ENCODE data around the gene FBXL20.
"Not testable (repeated sequence)": the region's sequence is repeated elsewhere in the genome, so short reads cannot be mapped to it uniquely, and the experiment has no call there.

Gene FBXL20

GRCh38 chr17:39385040-39385439 is 16.4 kb downstream of the FBXL20 start:
- DNase-seq (ENCODE audit: low read depth): no peak

- no peak for DNase-seq (ENCODE audit: low read depth)
These were observed 21.3 kb downstream of the FBXL20 start for GRCh38 chr17:39380144-39380543.

- DNase-seq (ENCODE audit: low read depth): no peak
These were observed 25.0 kb downstream of the FBXL20 start for GRCh38 chr17:39376434-39376833.

- not testable (repeated sequence) for DNase-seq (ENCODE audit: low read depth)
These were observed 33.6 kb downstream of the FBXL20 start for GRCh38 chr17:39367805-39368204.

- no peak for DNase-seq (ENCODE audit: low read depth)
These were observed 35.6 kb downstream of the FBXL20 start for GRCh38 chr17:39365872-39366271.

- no peak for DNase-seq (ENCODE audit: low read depth)
These were observed 36.2 kb downstream of the FBXL20 start for GRCh38 chr17:39365242-39365641.

GRCh38 chr17:39364236-39365025 is 37.0 kb downstream of the FBXL20 start:
- DNase-seq (ENCODE audit: low read depth): no peak

- no peak for DNase-seq (ENCODE audit: low read depth)
These were observed 40.4 kb downstream of the FBXL20 start for GRCh38 chr17:39361064-39361463.

GRCh38 chr17:39360537-39360936 is 40.9 kb downstream of the FBXL20 start:
- DNase-seq (ENCODE audit: low read depth): no peak

GRCh38 chr17:39359994-39360393 is 41.4 kb downstream of the FBXL20 start:
- DNase-seq (ENCODE audit: low read depth): no peak

GRCh38 chr17:39357986-39358385 is 43.4 kb downstream of the FBXL20 start:
- DNase-seq (ENCODE audit: low read depth): no peak

- no peak for DNase-seq (ENCODE audit: low read depth)
These were observed 43.9 kb downstream of the FBXL20 start for GRCh38 chr17:39357488-39357887.

GRCh38 chr17:39352986-39353385 is 48.4 kb downstream of the FBXL20 start:
- no peak for DNase-seq (ENCODE audit: low read depth)

GRCh38 chr17:39352511-39352910 is 48.9 kb downstream of the FBXL20 start:
- no peak for DNase-seq (ENCODE audit: low read depth)

GRCh38 chr17:39351508-39351907 is 49.9 kb downstream of the FBXL20 start:
- DNase-seq (ENCODE audit: low read depth): no peak

- DNase-seq (ENCODE audit: low read depth): no peak
These were observed 52.2 kb downstream of the FBXL20 start for GRCh38 chr17:39349246-39349645.

- not testable (repeated sequence) for DNase-seq (ENCODE audit: low read depth)
These were observed 54.6 kb downstream of the FBXL20 start for GRCh38 chr17:39346863-39347262.

- no peak for DNase-seq (ENCODE audit: low read depth)
These were observed 59.9 kb downstream of the FBXL20 start for GRCh38 chr17:39341541-39341940.

- no peak for DNase-seq (ENCODE audit: low read depth)
These were observed 60.7 kb downstream of the FBXL20 start for GRCh38 chr17:39340731-39341130.

- no peak for DNase-seq (ENCODE audit: low read depth)
These were observed 62.2 kb downstream of the FBXL20 start for GRCh38 chr17:39339272-39339671.

- not testable (repeated sequence) for DNase-seq (ENCODE audit: low read depth)
These were observed 63.8 kb downstream of the FBXL20 start for GRCh38 chr17:39337649-39338048.

GRCh38 chr17:39335704-39336223 is 65.7 kb downstream of the FBXL20 start:
- DNase-seq (ENCODE audit: low read depth): no peak

- not testable (repeated sequence) for DNase-seq (ENCODE audit: low read depth)
These were observed 67.2 kb downstream of the FBXL20 start for GRCh38 chr17:39334008-39334744.
